PC-3 (cell line): Measurements from ENCODE around the gene FXR2. TPM values are rescaled to one million over a fixed set of nuclear protein-coding genes. Genes with fewer than 3 reads are reported as not detected.
A peak's percentile ranks its signal among the peaks of the same experiment; 100 is the strongest.

Source experiments
- ATAC-seq: fragments of 200-7000 bp; cut with Tn5 transposase; 2 replicates; pipeline ENCODE4 v1.9.1; 2020; ENCODE audit warnings: mild to moderate bottlenecking, moderate library complexity
- BruUV-seq: library from RNA; stranded (reverse); fragments of 400-500 nt; replicated peaks from 2 replicates; lab custom pipeline; 2021; lab: Mats Ljungman, UMichigan
- CTCF ChIA-PET: fragments of 300-600 bp; sonication (Branson Sonifier 250); formaldehyde crosslinking; loops from one replicate; lab custom pipeline; 2022; ENCODE audit warnings: antibody characterized with exemption; lab: Charles Lee
- POLR2A ChIA-PET: fragments of 300-600 bp; sonication (Branson Sonifier 250); formaldehyde crosslinking; loops from one replicate; lab custom pipeline; 2022; ENCODE audit warnings: antibody characterized with exemption; ENCODE audit not compliant: unreplicated experiment; lab: Charles Lee
- DNase-seq: peaks from one replicate; pipeline ENCODE4 v3.0.0-alpha.2; 2015
- H2AFZ ChIP-seq: fragments of 300-600 bp; sonication (generic); 2 replicates; pipeline ENCODE4 v1.6.0; 2016; ENCODE audit warnings: antibody characterized with exemption, low read length
- H3F3A ChIP-seq: fragments of 300-600 bp; sonication (generic); one replicate; pipeline ENCODE4 v1.6.0; 2017; ENCODE audit warnings: antibody characterized with exemption, low read length, control low read depth, mild to moderate bottlenecking; ENCODE audit not compliant: unreplicated experiment
- H3K27ac ChIP-seq: fragments of 300-600 bp; sonication (generic); 2 replicates; pipeline ENCODE4 v1.5.1; 2016; ENCODE audit warnings: mild to moderate bottlenecking, low read length
- H3K27me3 ChIP-seq: fragments of 300-600 bp; sonication (generic); 2 replicates; pipeline ENCODE4 v1.6.1; 2016; ENCODE audit warnings: low read length, mixed read lengths
- H3K36me3 ChIP-seq: fragments of 300-600 bp; sonication (generic); 2 replicates; pipeline ENCODE4 v1.6.1; 2016; ENCODE audit warnings: low read depth, mixed run types, low read length, mixed read lengths
- H3K4me1 ChIP-seq: fragments of 300-600 bp; sonication (generic); 2 replicates; pipeline ENCODE4 v1.5.1; 2016; ENCODE audit warnings: low read length; ENCODE audit not compliant: insufficient read depth
- H3K4me2 ChIP-seq: fragments of 300-600 bp; sonication (generic); 2 replicates; pipeline ENCODE4 v1.6.0; 2016; ENCODE audit warnings: low read length
- H3K4me3 ChIP-seq: fragments of 300-600 bp; sonication (generic); 2 replicates; pipeline ENCODE4 v1.5.1; 2016; ENCODE audit warnings: mild to moderate bottlenecking, low read length, mixed read lengths
- H3K79me2 ChIP-seq: fragments of 300-600 bp; sonication (generic); 2 replicates; pipeline ENCODE4 v1.6.1; 2017; ENCODE audit warnings: low read length, mixed read lengths
- H3K9ac ChIP-seq: fragments of 300-600 bp; sonication (generic); 2 replicates; pipeline ENCODE4 v1.6.0; 2016; ENCODE audit warnings: mild to moderate bottlenecking, low read length
- H3K9me2 ChIP-seq: fragments of 300-600 bp; sonication (generic); replicated peaks from 2 replicates; pipeline ENCODE4 v1.6.1; 2016; ENCODE audit warnings: mixed run types, low read length, mixed read lengths
- H3K9me3 ChIP-seq: fragments of 300-600 bp; sonication (generic); 2 replicates; pipeline ENCODE4 v1.6.1; 2016; ENCODE audit warnings: low read length, mixed read lengths
- H4K20me1 ChIP-seq: fragments of 300-600 bp; sonication (generic); 2 replicates; pipeline ENCODE4 v1.6.1; 2016; ENCODE audit warnings: low read length, mixed read lengths
- CTCF ChIP-seq: fragments of 300-600 bp; sonication (generic); conservative IDR thresholded peaks from 2 replicates; pipeline ENCODE4 v1.5.1; 2017; ENCODE audit warnings: antibody characterized with exemption, low read depth, mild to moderate bottlenecking, low read length
- EZH2 ChIP-seq: fragments of 300-600 bp; sonication (generic); IDR thresholded peaks from one replicate; pipeline ENCODE4 v1.6.1; 2017; ENCODE audit warnings: antibody characterized with exemption, mild to moderate bottlenecking, low read length; ENCODE audit not compliant: unreplicated experiment
- EZH2phosphoT487 ChIP-seq: fragments of 300-600 bp; sonication (generic); IDR thresholded peaks from 2 replicates; pipeline ENCODE4 v1.6.1; 2018; ENCODE audit warnings: mild to moderate bottlenecking, antibody characterized with exemption, low read length, borderline replicate concordance
- intact Hi-C: fragments of 100-400 bp; cut with micrococcal nuclease; formaldehyde crosslinking; loops from 2 replicates; pipeline ENCODE4 v1.9.0; 2023
- total RNA-seq: library from RNA; depleted of rRNA; stranded (reverse); fragments of >200 nt; gene quantifications from 2 replicates; pipeline ENCODE4 v1.2.3, GENCODE V29; 2014

FXR2 gene
- total RNA-seq, 1 experiment from 2014 or later = 51.4 TPM

DNA sequence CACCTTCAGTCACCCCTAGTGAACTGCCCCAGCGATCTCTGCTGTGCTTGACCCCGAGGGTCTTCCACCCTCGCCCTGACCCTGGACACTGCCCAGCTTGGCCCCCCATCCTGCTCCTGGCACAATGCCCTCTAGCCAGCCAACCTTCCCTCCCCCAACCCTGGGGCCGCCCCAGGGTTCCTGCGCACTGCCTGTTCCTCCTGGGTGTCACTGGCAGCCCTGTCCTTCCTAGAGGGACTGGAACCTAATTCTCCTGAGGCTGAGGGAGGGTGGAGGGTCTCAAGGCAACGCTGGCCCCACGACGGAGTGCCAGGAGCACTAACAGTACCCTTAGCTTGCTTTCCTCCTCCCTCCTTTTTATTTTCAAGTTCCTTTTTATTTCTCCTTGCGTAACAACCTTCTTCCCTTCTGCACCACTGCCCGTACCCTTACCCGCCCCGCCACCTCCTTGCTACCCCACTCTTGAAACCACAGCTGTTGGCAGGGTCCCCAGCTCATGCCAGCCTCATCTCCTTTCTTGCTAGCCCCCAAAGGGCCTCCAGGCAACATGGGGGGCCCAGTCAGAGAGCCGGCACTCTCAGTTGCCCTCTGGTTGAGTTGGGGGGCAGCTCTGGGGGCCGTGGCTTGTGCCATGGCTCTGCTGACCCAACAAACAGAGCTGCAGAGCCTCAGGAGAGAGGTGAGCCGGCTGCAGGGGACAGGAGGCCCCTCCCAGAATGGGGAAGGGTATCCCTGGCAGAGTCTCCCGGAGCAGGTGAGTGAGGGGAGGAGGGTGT, 56.0 kb downstream of the FXR2 start, which contains the start of gene TNFSF13:
TSS of gene TNFSF13 (plus strand) at position 207 of the 776 bp plus-strand sequence. CDS start at position 497, 290 bp downstream.
- H3K9me2 ChIP-seq = no peaks in the 10 kb centered on the region
- peak within 1 kb of the TSS; percentile 80 for H2AFZ ChIP-seq
- peak within 1 kb of the TSS; percentile 67 for H3K9ac ChIP-seq
- peak within 1 kb of the TSS; percentile 100 for H3K4me2 ChIP-seq
- no peak for TF ChIP-seq EZH2phosphoT487
- TF ChIP-seq EZH2 = no peak
- TF ChIP-seq CTCF = no peak
- H3K79me2 ChIP-seq = peaks cover 19% of the 10 kb centered on the region
- peak within 1 kb of the TSS; percentile 65 for H3K27ac ChIP-seq
- H3K4me1 ChIP-seq = peaks cover 31% of the 10 kb centered on the region
- ATAC-seq (no peak), DNase-seq (no peak)
- H4K20me1 ChIP-seq = no peaks in the 10 kb centered on the region
- no peaks in the 10 kb centered on the region for H3K36me3 ChIP-seq
- ChIA-PET CTCF (no interaction called here), POLR2A (no interaction called here)
- peak within 1 kb of the TSS; percentile 60 for H3K4me3 ChIP-seq
- intact Hi-C loops = no loop called here
- BruUV-seq = TSS peak; percentile 9
- no peaks in the 10 kb centered on the region for H3K27me3 ChIP-seq
- no peaks in the 10 kb centered on the region for H3K9me3 ChIP-seq
- no peaks in the 10 kb centered on the region for H3F3A ChIP-seq

GRCh38 chr17:7557775-7558543, 56.7 kb downstream of the FXR2 start:
- CTCF ChIA-PET = no interaction called here

More at GRCh38 chr17:7557775-7558543, 56.7 kb downstream of the FXR2 start:
- Histone ChIP-seq H3F3A (no peaks in the 10 kb centered on the region), H2AFZ (peak overlapping the region; percentile 80), H3K9me3 (no peaks in the 10 kb centered on the region), H3K4me3 (peak overlapping the region; percentile 60), H3K27me3 (no peaks in the 10 kb centered on the region), H3K4me2 (peak overlapping the region; percentile 100), H3K9ac (peak overlapping the region; percentile 67), H3K27ac (peak overlapping the region; percentile 65), H3K9me2 (no peaks in the 10 kb centered on the region), H3K79me2 (peaks cover 11% of the 10 kb centered on the region), H4K20me1 (no peaks in the 10 kb centered on the region), H3K36me3 (no peaks in the 10 kb centered on the region), H3K4me1 (peaks cover 25% of the 10 kb centered on the region)
- intact Hi-C loops = no loop called here
- TF ChIP-seq CTCF (no peak), EZH2 (no peak), EZH2phosphoT487 (no peak)
- DNase-seq (peak; percentile 66), ATAC-seq (peak; percentile 50)
- BruUV-seq = no TSS peak
- POLR2A ChIA-PET = no interaction called here
